ENCODE measurements around the gene SEC22B. TPM values are rescaled to one million over a fixed set of nuclear protein-coding genes. Genes with fewer than 3 reads are reported as not detected.
A peak's percentile ranks its signal among the peaks of the same experiment; 100 is the strongest.
"Not testable (repeated sequence)": the region's sequence is repeated elsewhere in the genome, so short reads cannot be mapped to it uniquely, and the experiment has no call there.

Gene SEC22B
- total RNA-seq (2014; rRNA removed; shearing (Covaris generic)), result 38.4 and 39.0 TPM in 2 replicates

- DNase-seq (ENCODE audit: low read depth), result peak; percentile 95
Measured at GRCh38 chr1:120176092-120176855, at the start of gene SEC22B. SEC22B (minus strand) TSS chr1:120176520; CDS start chr1:120176381, 139 bp downstream.

GRCh38 chr1:120217933-120218332, 41.6 kb upstream of the SEC22B start:
- DNase-seq (ENCODE audit: low read depth), result not testable (repeated sequence)

GRCh38 chr1:120217175-120217929, 41.0 kb upstream of the SEC22B start:
- peak; percentile 6 for DNase-seq (ENCODE audit: low read depth)

- DNase-seq (ENCODE audit: low read depth), result not testable (repeated sequence)
Measured at GRCh38 chr1:120213606-120214005, 37.3 kb upstream of the SEC22B start.

GRCh38 chr1:120210754-120211153, 34.4 kb upstream of the SEC22B start:
- not testable (repeated sequence) for DNase-seq (ENCODE audit: low read depth)

- peak; percentile 19 for DNase-seq (ENCODE audit: low read depth)
Measured at GRCh38 chr1:120196863-120197775, 20.8 kb upstream of the SEC22B start.

- DNase-seq (ENCODE audit: low read depth), result not testable (repeated sequence)
Measured at GRCh38 chr1:120188626-120189025, 12.3 kb upstream of the SEC22B start.

- not testable (repeated sequence) for DNase-seq (ENCODE audit: low read depth)
Measured at GRCh38 chr1:120182176-120182707, 5.9 kb upstream of the SEC22B start.

GRCh38 chr1:120179811-120180690, 3.7 kb upstream of the SEC22B start:
- peak; percentile 70 for DNase-seq (ENCODE audit: low read depth)

- peak; percentile 7 for DNase-seq (ENCODE audit: low read depth)
Measured at GRCh38 chr1:120178799-120179756, 2.8 kb upstream of the SEC22B start.

- DNase-seq (ENCODE audit: low read depth), result not testable (repeated sequence)
Measured at GRCh38 chr1:120178058-120178457, 1.7 kb upstream of the SEC22B start.

GRCh38 chr1:120175688-120176087, 632 bp downstream of the SEC22B start:
- not testable (repeated sequence) for DNase-seq (ENCODE audit: low read depth)

GRCh38 chr1:120164761-120165160, 11.6 kb downstream of the SEC22B start:
- DNase-seq (ENCODE audit: low read depth), result not testable (repeated sequence)

GRCh38 chr1:120162015-120162414, 14.3 kb downstream of the SEC22B start:
- not testable (repeated sequence) for DNase-seq (ENCODE audit: low read depth)

GRCh38 chr1:120158495-120158894, 17.8 kb downstream of the SEC22B start:
- DNase-seq (ENCODE audit: low read depth), result not testable (repeated sequence)

GRCh38 chr1:120158086-120158485, 18.2 kb downstream of the SEC22B start:
- DNase-seq (ENCODE audit: low read depth), result not testable (repeated sequence)

- not testable (repeated sequence) for DNase-seq (ENCODE audit: low read depth)
Measured at GRCh38 chr1:120150138-120150822, 26.0 kb downstream of the SEC22B start.

- not testable (repeated sequence) for DNase-seq (ENCODE audit: low read depth)
Measured at GRCh38 chr1:120149420-120150059, 26.8 kb downstream of the SEC22B start.

Data from RPMI7951 (cell line).